HEK293 (cell line): Measurements from ENCODE around the gene PLA2G1B.

Experiments used
- CTCF ChIA-PET: fragments of 350-600 bp; formaldehyde crosslinking; extraction: SDS; loops from one replicate; lab custom pipeline; 2021; ENCODE audit warnings: antibody characterized with exemption; lab: Yijun Ruan, JAX
- POLR2A ChIA-PET: fragments of 300-600 bp; formaldehyde crosslinking; extraction: SDS; loops from one replicate; lab custom pipeline; 2020; ENCODE audit warnings: antibody characterized with exemption, inconsistent platforms; lab: Yijun Ruan, JAX
- H3K27ac ChIP-seq: fragments of 200-500 bp; sonication (Bioruptor generic); 2 replicates; pipeline ENCODE4 v1.5.1; 2014; ENCODE audit warnings: low read depth, low read length, control low read depth, inconsistent platforms; ENCODE audit errors: extremely low read depth
- H3K36me3 ChIP-seq, 2 experiments: fragments of 200-500 bp in 1 of 2; sonication (Bioruptor generic) in 1 of 2; 1 replicate in 1 of 2; 2 replicates in 1 of 2; pipeline ENCODE4 v1.5.1; 2014 to 2017; ENCODE audit warnings: inconsistent platforms in 2 of 2, low read length in 2 of 2; ENCODE audit not compliant: control insufficient read depth in 2 of 2, insufficient read depth in 1 of 2
- H3K4me1 ChIP-seq: fragments of 200-500 bp; sonication (Bioruptor generic); 2 replicates; pipeline ENCODE4 v1.5.1; 2014; ENCODE audit warnings: mild to moderate bottlenecking, low read length, inconsistent platforms; ENCODE audit not compliant: control insufficient read depth, insufficient read depth
- H3K4me3 ChIP-seq: 2 replicates; pipeline ENCODE4 v1.5.1; 2011; ENCODE audit warnings: low read depth, mild to moderate bottlenecking, control low read depth, low read length, moderate library complexity
- H3K9me3 ChIP-seq: fragments of 200-500 bp; sonication (Bioruptor generic); 2 replicates; pipeline ENCODE4 v1.5.1; 2014; ENCODE audit warnings: low read depth, low read length, inconsistent platforms; ENCODE audit not compliant: control insufficient read depth, insufficient read depth
- GLI4 ChIP-seq: fragments of 450-650 bp; formaldehyde crosslinking; IDR thresholded peaks from 2 replicates; pipeline ENCODE4 v1.5.1; 2016; ENCODE audit warnings: missing biosample characterization, missing genetic modification characterization
- SETDB1 ChIP-seq: IDR thresholded peaks from one replicate; pipeline ENCODE4 v1.6.1; 2017; ENCODE audit warnings: mild to moderate bottlenecking, low read length, moderate library complexity, mixed read lengths; ENCODE audit not compliant: insufficient read length
- WT1 ChIP-seq: fragments of 450-650 bp; formaldehyde crosslinking; IDR thresholded peaks from 2 replicates; pipeline ENCODE4 v1.5.1; 2016; ENCODE audit warnings: missing biosample characterization, missing genetic modification characterization
- ZBTB7A ChIP-seq: fragments of 450-650 bp; formaldehyde crosslinking; IDR thresholded peaks from 2 replicates; pipeline ENCODE4 v1.5.1; 2016; ENCODE audit warnings: low read depth, missing biosample characterization, missing genetic modification characterization
- ZNF169 ChIP-seq: fragments of 450-650 bp; formaldehyde crosslinking; IDR thresholded peaks from 2 replicates; pipeline ENCODE4 v1.5.1; 2016; ENCODE audit warnings: missing biosample characterization, missing genetic modification characterization
- ZNF19 ChIP-seq: fragments of 450-650 bp; formaldehyde crosslinking; IDR thresholded peaks from 2 replicates; pipeline ENCODE4; 2016; ENCODE audit warnings: missing biosample characterization, missing genetic modification characterization, low read depth
- ZNF221 ChIP-seq: fragments of 450-650 bp; formaldehyde crosslinking; IDR thresholded peaks from 2 replicates; pipeline ENCODE4 v1.5.1; 2017; ENCODE audit warnings: missing biosample characterization, missing genetic modification characterization, borderline replicate concordance
- ZNF362 ChIP-seq: fragments of 450-650 bp; formaldehyde crosslinking; IDR thresholded peaks from 2 replicates; pipeline ENCODE4 v1.5.1; 2016; ENCODE audit warnings: missing biosample characterization, missing genetic modification characterization
- ZNF521 ChIP-seq: fragments of 450-650 bp; formaldehyde crosslinking; IDR thresholded peaks from 2 replicates; pipeline ENCODE4 v1.5.1; 2017; ENCODE audit warnings: missing biosample characterization, mild to moderate bottlenecking, missing genetic modification characterization
- ZNF585B ChIP-seq: fragments of 450-650 bp; formaldehyde crosslinking; IDR thresholded peaks from 2 replicates; pipeline ENCODE4 v1.5.1; 2016; ENCODE audit warnings: missing biosample characterization, missing genetic modification characterization
- ZSCAN16 ChIP-seq: fragments of 450-650 bp; formaldehyde crosslinking; IDR thresholded peaks from 2 replicates; pipeline ENCODE4 v1.5.1; 2016; ENCODE audit warnings: missing biosample characterization, missing genetic modification characterization
- TF ChIP-seq, protein P1 (sequence below): fragments of 450-650 bp; formaldehyde crosslinking; IDR thresholded peaks from 2 replicates; pipeline ENCODE4 v1.5.1; 2017; ENCODE audit warnings: missing biosample characterization, missing genetic modification characterization
- TF ChIP-seq, protein P2 (sequence below): fragments of 450-650 bp; formaldehyde crosslinking; IDR thresholded peaks from 2 replicates; pipeline ENCODE4 v1.5.1; 2016; ENCODE audit warnings: missing biosample characterization, missing genetic modification characterization
- TF ChIP-seq, protein P3 (sequence below): fragments of 450-650 bp; formaldehyde crosslinking; IDR thresholded peaks from 2 replicates; pipeline ENCODE4 v1.5.1; 2016; ENCODE audit warnings: missing biosample characterization, missing genetic modification characterization
- TF ChIP-seq, protein P4 (sequence below): fragments of 450-650 bp; formaldehyde crosslinking; IDR thresholded peaks from 2 replicates; pipeline ENCODE4 v1.5.1; 2016; ENCODE audit warnings: missing biosample characterization, missing genetic modification characterization, borderline replicate concordance

PLA2G1B gene

DNA sequence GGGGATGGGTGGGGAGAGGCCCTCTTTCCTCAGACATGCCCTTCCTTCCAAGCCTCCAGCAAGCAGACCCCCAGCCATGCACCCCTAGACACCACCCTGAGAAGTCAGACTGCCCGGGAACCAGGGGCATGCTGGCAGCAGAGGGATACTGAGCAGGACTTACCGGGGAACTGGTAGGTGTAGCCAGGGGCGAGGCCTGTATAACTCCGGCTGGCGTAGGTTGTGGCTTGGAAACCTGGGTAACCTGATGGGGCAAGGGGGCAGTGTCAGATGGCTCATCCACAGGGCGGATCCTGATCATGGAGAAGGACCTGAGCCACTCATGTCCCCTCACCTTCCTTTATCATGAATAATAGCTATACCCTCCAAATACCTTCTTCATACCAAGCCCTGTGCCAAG lies 25.6 kb upstream of the PLA2G1B start:
- H3K9me3 ChIP-seq, result no peaks in the 10 kb centered on the region
- no peaks in the 10 kb centered on the region for H3K4me1 ChIP-seq
- TF ChIP-seq GLI4 (tag by site-specific recombination) (no peak), ZNF169 (tag by site-specific recombination) (no peak), ZNF585B (tag by site-specific recombination) (no peak), ZNF19 (no peak), ZNF362 (tag by site-specific recombination) (no peak), ZNF521 (tag by site-specific recombination) (no peak), ZSCAN16 (no peak)
- TF ChIP-seq, protein P1, sequence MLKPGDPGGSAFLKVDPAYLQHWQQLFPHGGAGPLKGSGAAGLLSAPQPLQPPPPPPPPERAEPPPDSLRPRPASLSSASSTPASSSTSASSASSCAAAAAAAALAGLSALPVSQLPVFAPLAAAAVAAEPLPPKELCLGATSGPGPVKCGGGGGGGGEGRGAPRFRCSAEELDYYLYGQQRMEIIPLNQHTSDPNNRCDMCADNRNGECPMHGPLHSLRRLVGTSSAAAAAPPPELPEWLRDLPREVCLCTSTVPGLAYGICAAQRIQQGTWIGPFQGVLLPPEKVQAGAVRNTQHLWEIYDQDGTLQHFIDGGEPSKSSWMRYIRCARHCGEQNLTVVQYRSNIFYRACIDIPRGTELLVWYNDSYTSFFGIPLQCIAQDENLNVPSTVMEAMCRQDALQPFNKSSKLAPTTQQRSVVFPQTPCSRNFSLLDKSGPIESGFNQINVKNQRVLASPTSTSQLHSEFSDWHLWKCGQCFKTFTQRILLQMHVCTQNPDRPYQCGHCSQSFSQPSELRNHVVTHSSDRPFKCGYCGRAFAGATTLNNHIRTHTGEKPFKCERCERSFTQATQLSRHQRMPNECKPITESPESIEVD (tag by site-specific recombination), result no peak
- TF ChIP-seq, protein P2, sequence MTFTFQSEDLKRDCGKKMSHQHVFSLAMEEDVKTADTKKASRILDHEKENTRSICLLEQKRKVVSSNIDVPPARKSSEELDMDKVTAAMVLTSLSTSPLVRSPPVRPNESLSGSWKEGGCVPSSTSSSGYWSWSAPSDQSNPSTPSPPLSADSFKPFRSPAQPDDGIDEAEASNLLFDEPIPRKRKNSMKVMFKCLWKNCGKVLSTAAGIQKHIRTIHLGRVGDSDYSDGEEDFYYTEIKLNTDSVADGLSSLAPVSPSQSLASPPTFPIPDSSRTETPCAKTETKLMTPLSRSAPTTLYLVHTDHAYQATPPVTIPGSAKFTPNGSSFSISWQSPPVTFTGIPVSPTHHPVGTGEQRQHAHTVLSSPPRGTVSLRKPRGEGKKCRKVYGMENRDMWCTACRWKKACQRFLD (tag by site-specific recombination), result no peak
- TF ChIP-seq, protein P3, sequence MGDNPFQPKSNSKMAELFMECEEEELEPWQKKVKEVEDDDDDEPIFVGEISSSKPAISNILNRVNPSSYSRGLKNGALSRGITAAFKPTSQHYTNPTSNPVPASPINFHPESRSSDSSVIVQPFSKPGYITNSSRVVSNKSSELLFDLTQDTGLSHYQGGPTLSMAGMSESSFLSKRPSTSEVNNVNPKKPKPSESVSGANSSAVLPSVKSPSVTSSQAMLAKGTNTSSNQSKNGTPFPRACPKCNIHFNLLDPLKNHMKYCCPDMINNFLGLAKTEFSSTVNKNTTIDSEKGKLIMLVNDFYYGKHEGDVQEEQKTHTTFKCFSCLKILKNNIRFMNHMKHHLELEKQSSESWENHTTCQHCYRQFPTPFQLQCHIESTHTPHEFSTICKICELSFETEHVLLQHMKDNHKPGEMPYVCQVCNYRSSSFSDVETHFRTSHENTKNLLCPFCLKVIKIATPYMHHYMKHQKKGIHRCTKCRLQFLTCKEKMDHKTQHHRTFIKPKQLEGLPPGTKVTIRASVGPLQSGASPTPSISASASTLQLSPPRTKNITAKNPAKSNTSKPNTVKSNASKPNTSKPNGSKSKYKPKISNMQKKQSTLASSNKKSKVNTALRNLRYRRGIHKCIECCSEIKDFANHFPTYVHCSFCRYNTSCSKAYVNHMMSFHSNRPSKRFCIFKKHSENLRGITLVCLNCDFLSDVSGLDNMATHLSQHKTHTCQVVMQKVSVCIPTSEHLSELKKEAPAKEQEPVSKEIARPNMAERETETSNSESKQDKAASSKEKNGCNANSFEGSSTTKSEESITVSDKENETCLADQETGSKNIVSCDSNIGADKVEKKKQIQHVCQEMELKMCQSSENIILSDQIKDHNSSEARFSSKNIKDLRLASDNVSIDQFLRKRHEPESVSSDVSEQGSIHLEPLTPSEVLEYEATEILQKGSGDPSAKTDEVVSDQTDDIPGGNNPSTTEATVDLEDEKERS (tag by site-specific recombination), result no peak
- no peak overlapping the region for H3K4me3 ChIP-seq
- no peak overlapping the region for H3K27ac ChIP-seq
- ChIA-PET POLR2A (interaction anchor here (0.5 kb wide), 1 partner anchor 70 kb away, joined by 3 read pairs; no protein-coding TSS in a partner anchor), CTCF (interaction anchor here (0.9 to 4.9 kb wide), 2 partner anchors 13 to 75 kb away, joined by 4 to 66 read pairs; no protein-coding TSS in a partner anchor)
- H3K36me3 ChIP-seq, result peaks cover 42 to 80% of the 10 kb centered on the region in 2 experiments

DNA sequence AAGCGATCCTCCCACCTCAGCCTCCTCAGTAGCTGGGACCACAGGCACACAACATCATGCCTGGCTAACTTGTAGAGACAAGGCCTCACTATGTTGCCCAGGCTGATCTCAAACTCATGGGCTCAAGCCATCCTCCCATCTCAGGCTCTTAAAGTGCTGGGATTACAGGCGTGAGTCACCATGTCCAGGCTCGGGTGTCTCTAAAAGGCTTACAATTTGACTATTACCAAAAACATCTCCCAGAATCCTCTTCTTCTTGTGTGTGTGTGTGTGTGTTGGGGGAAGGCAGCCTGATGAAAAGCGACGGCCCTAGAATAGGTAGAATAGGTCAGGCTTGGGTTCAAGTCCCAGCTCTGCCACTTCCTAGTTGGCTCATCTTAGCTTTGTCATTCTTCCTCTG lies 24.5 kb upstream of the PLA2G1B start:
- TF ChIP-seq ZBTB7A (tag by site-specific recombination) (no peak), ZNF221 (tag by site-specific recombination) (no peak)
- TF ChIP-seq, all 188 proteins: peak for 0
- ChIA-PET POLR2A (interaction anchor here (0.6 to 0.7 kb wide), 2 partner anchors 51 to 87 kb away, joined by 4 to 7 read pairs; no protein-coding TSS in a partner anchor), CTCF (interaction anchor here (0.9 to 1.0 kb wide), 2 partner anchors 76 to 78 kb away, joined by 4 read pairs; no protein-coding TSS in a partner anchor)
- Histone ChIP-seq H3K36me3 (peaks cover 38 to 80% of the 10 kb centered on the region in 2 experiments), H3K9me3 (no peaks in the 10 kb centered on the region), H3K27ac (no peak overlapping the region), H3K4me3 (no peak overlapping the region), H3K4me1 (no peaks in the 10 kb centered on the region)

DNA sequence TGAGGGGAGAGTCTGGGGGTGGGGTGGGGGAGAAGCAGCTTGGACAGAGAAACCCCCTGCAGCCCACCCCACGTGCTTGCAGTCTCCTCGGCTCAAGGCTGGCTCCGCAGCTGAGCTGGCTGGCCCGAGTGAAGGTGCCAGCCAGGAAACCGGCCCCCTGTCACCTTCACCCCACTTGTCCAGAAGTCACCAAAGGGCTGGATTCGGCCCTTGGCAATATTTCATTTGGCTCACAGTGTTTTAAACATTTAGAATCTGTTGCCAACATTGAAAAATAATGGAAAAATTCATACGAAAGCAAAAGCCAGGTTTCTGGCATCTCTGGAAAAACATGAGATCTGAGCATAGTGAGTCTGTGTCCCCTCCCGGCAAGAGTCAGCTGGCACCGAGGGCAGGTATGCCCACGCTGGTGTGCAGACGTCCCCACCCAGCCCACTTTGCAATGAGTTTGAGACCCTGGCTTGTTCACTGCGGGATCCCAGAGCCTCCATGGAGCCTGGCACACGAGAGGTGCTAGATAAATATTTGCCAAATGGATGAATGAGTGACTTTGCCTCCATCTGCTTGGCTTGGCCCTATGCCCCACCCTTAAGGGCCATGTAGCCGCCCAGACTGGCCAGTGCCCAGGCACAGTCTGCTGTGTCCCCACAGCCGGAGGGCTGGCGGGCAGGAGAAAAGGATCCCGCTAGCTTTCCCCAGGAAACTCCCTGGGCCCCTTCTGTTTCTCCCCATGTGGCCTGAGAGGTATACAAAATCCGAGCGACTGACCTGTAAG lies 23.2 kb upstream of the PLA2G1B start:
- ChIA-PET CTCF (interaction anchor here (0.5 to 0.6 kb wide), 2 partner anchors 12 to 86 kb away, joined by 3 to 4 read pairs; no protein-coding TSS in a partner anchor), POLR2A (interaction anchor here (1.3 kb wide), 1 partner anchor 86 kb away, joined by 3 read pairs; no protein-coding TSS in a partner anchor)
- Histone ChIP-seq H3K36me3 (peaks cover 35 to 72% of the 10 kb centered on the region in 2 experiments), H3K4me1 (no peaks in the 10 kb centered on the region), H3K4me3 (no peak overlapping the region), H3K27ac (no peak overlapping the region), H3K9me3 (no peaks in the 10 kb centered on the region)
- no peak for TF ChIP-seq WT1 (tag by site-specific recombination)
- TF ChIP-seq, protein P4, sequence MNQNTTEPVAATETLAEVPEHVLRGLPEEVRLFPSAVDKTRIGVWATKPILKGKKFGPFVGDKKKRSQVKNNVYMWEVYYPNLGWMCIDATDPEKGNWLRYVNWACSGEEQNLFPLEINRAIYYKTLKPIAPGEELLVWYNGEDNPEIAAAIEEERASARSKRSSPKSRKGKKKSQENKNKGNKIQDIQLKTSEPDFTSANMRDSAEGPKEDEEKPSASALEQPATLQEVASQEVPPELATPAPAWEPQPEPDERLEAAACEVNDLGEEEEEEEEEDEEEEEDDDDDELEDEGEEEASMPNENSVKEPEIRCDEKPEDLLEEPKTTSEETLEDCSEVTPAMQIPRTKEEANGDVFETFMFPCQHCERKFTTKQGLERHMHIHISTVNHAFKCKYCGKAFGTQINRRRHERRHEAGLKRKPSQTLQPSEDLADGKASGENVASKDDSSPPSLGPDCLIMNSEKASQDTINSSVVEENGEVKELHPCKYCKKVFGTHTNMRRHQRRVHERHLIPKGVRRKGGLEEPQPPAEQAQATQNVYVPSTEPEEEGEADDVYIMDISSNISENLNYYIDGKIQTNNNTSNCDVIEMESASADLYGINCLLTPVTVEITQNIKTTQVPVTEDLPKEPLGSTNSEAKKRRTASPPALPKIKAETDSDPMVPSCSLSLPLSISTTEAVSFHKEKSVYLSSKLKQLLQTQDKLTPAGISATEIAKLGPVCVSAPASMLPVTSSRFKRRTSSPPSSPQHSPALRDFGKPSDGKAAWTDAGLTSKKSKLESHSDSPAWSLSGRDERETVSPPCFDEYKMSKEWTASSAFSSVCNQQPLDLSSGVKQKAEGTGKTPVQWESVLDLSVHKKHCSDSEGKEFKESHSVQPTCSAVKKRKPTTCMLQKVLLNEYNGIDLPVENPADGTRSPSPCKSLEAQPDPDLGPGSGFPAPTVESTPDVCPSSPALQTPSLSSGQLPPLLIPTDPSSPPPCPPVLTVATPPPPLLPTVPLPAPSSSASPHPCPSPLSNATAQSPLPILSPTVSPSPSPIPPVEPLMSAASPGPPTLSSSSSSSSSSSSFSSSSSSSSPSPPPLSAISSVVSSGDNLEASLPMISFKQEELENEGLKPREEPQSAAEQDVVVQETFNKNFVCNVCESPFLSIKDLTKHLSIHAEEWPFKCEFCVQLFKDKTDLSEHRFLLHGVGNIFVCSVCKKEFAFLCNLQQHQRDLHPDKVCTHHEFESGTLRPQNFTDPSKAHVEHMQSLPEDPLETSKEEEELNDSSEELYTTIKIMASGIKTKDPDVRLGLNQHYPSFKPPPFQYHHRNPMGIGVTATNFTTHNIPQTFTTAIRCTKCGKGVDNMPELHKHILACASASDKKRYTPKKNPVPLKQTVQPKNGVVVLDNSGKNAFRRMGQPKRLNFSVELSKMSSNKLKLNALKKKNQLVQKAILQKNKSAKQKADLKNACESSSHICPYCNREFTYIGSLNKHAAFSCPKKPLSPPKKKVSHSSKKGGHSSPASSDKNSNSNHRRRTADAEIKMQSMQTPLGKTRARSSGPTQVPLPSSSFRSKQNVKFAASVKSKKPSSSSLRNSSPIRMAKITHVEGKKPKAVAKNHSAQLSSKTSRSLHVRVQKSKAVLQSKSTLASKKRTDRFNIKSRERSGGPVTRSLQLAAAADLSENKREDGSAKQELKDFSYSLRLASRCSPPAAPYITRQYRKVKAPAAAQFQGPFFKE, result no peak
- no peak for TF ChIP-seq SETDB1
- TF ChIP-seq ZNF585B (tag by site-specific recombination), result no peak
